H1 (cell line): ENCODE measurements around the gene ABCA2. TPM values are rescaled to one million over a fixed set of nuclear protein-coding genes. Genes with fewer than 3 reads are reported as not detected.

Source experiments
- CTCF ChIA-PET: fragments of 300-600 bp; sonication (Branson Sonifier 250); formaldehyde crosslinking; loops from one replicate; lab custom pipeline; 2021; ENCODE audit not compliant: partially characterized antibody; lab: Charles Lee
- POLR2A ChIA-PET: fragments of 300-600 bp; sonication (Branson Sonifier 250); formaldehyde crosslinking; loops from one replicate; lab custom pipeline; 2021; ENCODE audit warnings: inconsistent platforms; ENCODE audit not compliant: partially characterized antibody; lab: Charles Lee
- DNase-seq, 2 experiments: peaks; one replicate each; pipeline versions ENCODE4 v3.0.0 to v3.0.0-alpha.2; 2010 to 2022; ENCODE audit warnings: low spot score in 2 of 2, low read depth in 1 of 2, mixed read lengths in 1 of 2
- FAIRE-seq: peaks from 2 replicates; lab custom pipeline; 2011; peaks lifted over from hg19 to GRCh38; lab: Jason Lieb, UNC
- H2AFZ ChIP-seq: 2 replicates; pipeline ENCODE4 v1.8.1; 2012; ENCODE audit warnings: low read length, inconsistent platforms
- H2AK5ac ChIP-seq: 2 replicates; pipeline ENCODE4 v1.6.1; 2013; ENCODE audit warnings: low read depth, low read length
- H2BK120ac ChIP-seq: replicated peaks from 2 replicates; pipeline ENCODE3; 2013; ENCODE audit warnings: low read depth, low read length, inconsistent platforms
- H2BK12ac ChIP-seq: 2 replicates; pipeline ENCODE4 v1.6.1; 2013; ENCODE audit warnings: low read depth, low read length
- H2BK15ac ChIP-seq: 2 replicates; pipeline ENCODE4 v1.6.1; 2013; ENCODE audit warnings: low read length
- H2BK20ac ChIP-seq: 2 replicates; pipeline ENCODE4 v1.6.1; 2013; ENCODE audit warnings: low read length
- H2BK5ac ChIP-seq: 2 replicates; pipeline ENCODE4 v1.6.1; 2013; ENCODE audit warnings: low read depth, low read length
- H3K14ac ChIP-seq: 2 replicates; pipeline ENCODE4 v1.6.1; 2013; ENCODE audit warnings: inconsistent platforms; ENCODE audit not compliant: insufficient read length
- H3K18ac ChIP-seq: 2 replicates; pipeline ENCODE4 v1.6.1; 2013; ENCODE audit warnings: low read length; ENCODE audit errors: extremely low read depth
- H3K23ac ChIP-seq: 2 replicates; pipeline ENCODE4 v1.6.1; 2013; ENCODE audit warnings: inconsistent platforms; ENCODE audit not compliant: insufficient read length
- H3K23me2 ChIP-seq: 2 replicates; pipeline ENCODE4 v1.6.1; 2013; ENCODE audit warnings: low read depth, low read length
- H3K27ac ChIP-seq: 2 replicates; pipeline ENCODE4 v1.6.1; 2011; ENCODE audit warnings: low read depth, low read length, inconsistent platforms
- H3K27me3 ChIP-seq, 4 experiments: replicated peaks in 1 of 4; 1 replicate in 1 of 4; 2 replicates in 3 of 4; pipeline versions ENCODE4 v1.6.1 to v1.8.1; 2011 to 2013; ENCODE audit warnings: low read length in 3 of 4, mild to moderate bottlenecking in 3 of 4, inconsistent platforms in 2 of 4, mixed read lengths in 2 of 4, moderate library complexity in 1 of 4; ENCODE audit not compliant: control insufficient read depth in 3 of 4, insufficient read depth in 3 of 4; ENCODE audit errors: extremely low read depth in 1 of 4
- H3K36me3 ChIP-seq, 4 experiments: 2 replicates each; pipeline versions ENCODE4 v1.6.1 to v1.8.1; 2011 to 2013; ENCODE audit warnings: mild to moderate bottlenecking in 4 of 4, low read length in 3 of 4, moderate library complexity in 2 of 4, control low read depth in 1 of 4, inconsistent platforms in 1 of 4; ENCODE audit not compliant: insufficient read depth in 4 of 4, control insufficient read depth in 2 of 4
- H3K4ac ChIP-seq: replicated peaks from 2 replicates; pipeline ENCODE3; 2013; ENCODE audit warnings: low read length, low read depth, mixed read lengths, inconsistent platforms; ENCODE audit not compliant: insufficient read length
- H3K4me1 ChIP-seq, 4 experiments: replicated peaks in 1 of 4; 1 replicate in 1 of 4; 2 replicates in 3 of 4; pipeline versions ENCODE4 v1.6.1 to v1.8.1; 2011 to 2013; ENCODE audit warnings: low read length in 3 of 4, inconsistent platforms in 2 of 4, mixed read lengths in 1 of 4; ENCODE audit not compliant: insufficient read depth in 4 of 4, control insufficient read depth in 3 of 4
- H3K4me2 ChIP-seq, 2 experiments: 2 replicates each; pipeline versions ENCODE4 v1.6.1 to v1.8.1; 2011 to 2013; ENCODE audit warnings: low read depth in 2 of 2, low read length in 2 of 2, control low read depth in 1 of 2, inconsistent platforms in 1 of 2, mild to moderate bottlenecking in 1 of 2; ENCODE audit not compliant: insufficient read depth in 1 of 2
- H3K4me3 ChIP-seq, 4 experiments: fragments of 200-600, 300-600 bp in 1 of 4; sonication (generic), shearing (Covaris generic), sonication (Bioruptor Twin) in 1 of 4; 2 replicates each; pipeline versions ENCODE4 v1.5.1 to v1.8.1; 2011 to 2016; ENCODE audit warnings: low read length in 4 of 4, low read depth in 3 of 4, control low read depth in 2 of 4, inconsistent platforms in 2 of 4, mild to moderate bottlenecking in 2 of 4, mixed read lengths in 1 of 4, moderate library complexity in 1 of 4; ENCODE audit not compliant: insufficient read depth in 2 of 4; ENCODE audit errors: extremely low read depth in 1 of 4
- H3K56ac ChIP-seq: replicated peaks from 2 replicates; pipeline ENCODE3; 2013; ENCODE audit warnings: low read depth, mild to moderate bottlenecking, mixed read lengths, low read length, inconsistent platforms; ENCODE audit not compliant: insufficient read length
- H3K79me1 ChIP-seq: 2 replicates; pipeline ENCODE4 v1.6.1; 2013; ENCODE audit warnings: low read depth, low read length, control low read depth
- H3K79me2 ChIP-seq, 2 experiments: 2 replicates each; pipeline versions ENCODE4 v1.6.1 to v1.8.1; 2012 to 2013; ENCODE audit warnings: low read length in 2 of 2, mild to moderate bottlenecking in 2 of 2, inconsistent platforms in 1 of 2; ENCODE audit not compliant: insufficient read depth in 2 of 2, control insufficient read depth in 1 of 2
- H3K9ac ChIP-seq, 4 experiments: replicated peaks in 1 of 4; 1 replicate in 1 of 4; 2 replicates in 3 of 4; pipeline versions ENCODE4 v1.6.1 to v1.8.1; 2011 to 2013; ENCODE audit warnings: low read depth in 3 of 4, low read length in 3 of 4, control low read depth in 2 of 4, mild to moderate bottlenecking in 2 of 4, moderate library complexity in 2 of 4, inconsistent platforms in 1 of 4; ENCODE audit errors: extremely low read depth in 1 of 4
- H3K9me3 ChIP-seq, 2 experiments: 2 replicates each; pipeline versions ENCODE4 v1.6.1 to v1.8.1; 2012 to 2013; ENCODE audit warnings: mild to moderate bottlenecking in 2 of 2, moderate library complexity in 2 of 2, control low read depth in 1 of 2, inconsistent platforms in 1 of 2, low read depth in 1 of 2, low read length in 1 of 2, mixed read lengths in 1 of 2; ENCODE audit not compliant: insufficient read depth in 2 of 2
- H4K20me1 ChIP-seq, 2 experiments: replicated peaks in 1 of 2; 2 replicates each; pipeline versions ENCODE3 to v1.8.1; 2011 to 2013; ENCODE audit warnings: inconsistent platforms in 2 of 2, low read length in 2 of 2, mild to moderate bottlenecking in 1 of 2; ENCODE audit not compliant: insufficient read depth in 2 of 2, control insufficient read depth in 1 of 2
- H4K5ac ChIP-seq: 2 replicates; pipeline ENCODE4 v1.6.1; 2013; ENCODE audit warnings: low read length, low read depth, mixed read lengths, inconsistent platforms; ENCODE audit not compliant: insufficient read length
- H4K8ac ChIP-seq: 2 replicates; pipeline ENCODE4 v1.8.0; 2013; ENCODE audit warnings: mild to moderate bottlenecking, moderate library complexity, low read length, inconsistent platforms; ENCODE audit not compliant: insufficient read depth; ENCODE audit errors: extremely low read depth
- H4K91ac ChIP-seq: replicated peaks from 2 replicates; pipeline ENCODE3; 2013; ENCODE audit warnings: low read length, mixed read lengths, inconsistent platforms; ENCODE audit not compliant: insufficient read length
- CREB1 ChIP-seq: IDR thresholded peaks from 2 replicates; pipeline ENCODE4 v1.6.1; 2012; ENCODE audit warnings: inconsistent platforms
- CTBP2 ChIP-seq: IDR thresholded peaks from 2 replicates; pipeline ENCODE4 v1.7.0; 2011; ENCODE audit warnings: borderline replicate concordance, mild to moderate bottlenecking, moderate library complexity, mixed read lengths, low read length; ENCODE audit not compliant: insufficient read depth, insufficient read length
- E2F6 ChIP-seq: IDR thresholded peaks from 2 replicates; pipeline ENCODE4 v1.6.1; 2012; ENCODE audit warnings: inconsistent platforms
- EGR1 ChIP-seq: IDR thresholded peaks from 2 replicates; pipeline ENCODE4 v1.6.1; 2011; ENCODE audit warnings: low read depth, low read length, borderline replicate concordance
- FOSL1 ChIP-seq: IDR thresholded peaks from 2 replicates; pipeline ENCODE4 v1.6.1; 2011; ENCODE audit warnings: mild to moderate bottlenecking, low read depth, low read length, moderate library complexity; ENCODE audit not compliant: insufficient read depth
- GABPA ChIP-seq: IDR thresholded peaks from 2 replicates; pipeline ENCODE4 v1.6.1; 2011; ENCODE audit warnings: mild to moderate bottlenecking, low read length, moderate library complexity, borderline replicate concordance; ENCODE audit not compliant: insufficient read depth
- JUND ChIP-seq: IDR thresholded peaks from 2 replicates; pipeline ENCODE4 v1.6.1; 2011; ENCODE audit warnings: mild to moderate bottlenecking, improper control_type of control experiment, low read length
- MAFK ChIP-seq: IDR thresholded peaks from 2 replicates; pipeline ENCODE4 v1.6.1; 2012; ENCODE audit warnings: low read depth, mild to moderate bottlenecking, improper control_type of control experiment, low read length
- SIRT6 ChIP-seq: IDR thresholded peaks from one replicate; pipeline ENCODE4 v1.7.1; 2012; ENCODE audit warnings: low read length, inconsistent platforms
- SIX5 ChIP-seq: IDR thresholded peaks from 2 replicates; pipeline ENCODE4 v1.6.1; 2011; ENCODE audit warnings: mild to moderate bottlenecking, low read depth, low read length
- SP1 ChIP-seq: IDR thresholded peaks from 2 replicates; pipeline ENCODE4 v1.6.1; 2011; ENCODE audit warnings: low read depth, low read length
- SUZ12 ChIP-seq: fragments of 200-600 bp; sonication (generic); IDR thresholded peaks from 2 replicates; pipeline ENCODE4 v1.6.1; 2012; ENCODE audit warnings: mild to moderate bottlenecking, inconsistent platforms, low read length, moderate library complexity, mixed read lengths
- WGBS, 2 experiments: shearing (Covaris generic) in 1 of 2; methylation state at CpG; one replicate each; pipeline versions ENCODE4 v1.1.6 to v1.1.7; 2013 to 2015; ENCODE audit warnings: low lambda C conversion rate in 2 of 2, mixed read lengths in 2 of 2, inconsistent platforms in 1 of 2, low coverage in 1 of 2, missing lambda C conversion rate in 1 of 2; ENCODE audit not compliant: insufficient replicate concordance in 2 of 2, insufficient coverage in 1 of 2, insufficient read length in 1 of 2; ENCODE audit errors: extremely low coverage in 1 of 2, missing lambda C conversion rate in 1 of 2; 5-methylcytosine and 5-hydroxymethylcytosine counted together
- polyA plus RNA-seq, 7 experiments: library from polyadenylated mRNA; depleted of rRNA in 3 of 7; stranded (reverse) in 5 of 7; unstranded in 2 of 7; fragments of >200 nt in 5 of 7; fragments of 200-250 nt in 2 of 7; gene quantifications; 1 replicate in 5 of 7; 2 replicates in 1 of 7; 4 replicates in 1 of 7; pipeline versions ENCODE4 v1.2.1 to v1.2.3, GENCODE V29; 2011 to 2013; ENCODE audit warnings: missing spikeins in 2 of 7, mixed read lengths in 2 of 7
- total RNA-seq: library from RNA; stranded (reverse); fragmentation: NEBNext Ultra II Directional; extraction: Animal tissue kit (Norgen Biotek cat#: 25700); gene quantifications from 2 replicates; pipeline ENCODE4 v1.2.1, GENCODE V29; 2021

Gene ABCA2
- total and polyA plus RNA-seq, 2 of the 8 experiments (the other 6 are each of a cell fraction or from before 2014, with no cell fraction given): 12.5 to 14.3 TPM

- no peak overlapping the region; the same call in 1 of the 2 replicates for H2AK5ac ChIP-seq
- no peak overlapping the region for H2BK120ac ChIP-seq
- H3K27ac ChIP-seq: no peak overlapping the region
- H3K79me2 ChIP-seq: no peaks in the 10 kb centered on the region
- H3K4me2 ChIP-seq: no peak overlapping the region
- no peak overlapping the region for H4K5ac ChIP-seq
- no peak overlapping the region for H3K4ac ChIP-seq
- ChIA-PET CTCF (interaction anchor here (0.6 to 5.6 kb wide), 37 partner anchors 10 to 209 kb away, joined by 3 to 45 read pairs (median 4); partner anchors contain the start of genes ABCA2, CLIC3, LCN12 and PAXX), POLR2A (interaction anchor here (0.6 to 2.8 kb wide), 5 partner anchors 9 to 462 kb away, joined by 3 to 10 read pairs (median 3); partner anchors contain the start of gene CLIC3)
- no peak overlapping the region for H2BK20ac ChIP-seq
- no peak overlapping the region for H3K23ac ChIP-seq
- peak overlapping the region; percentile 3; the same call in 1 of the 2 replicates for H2BK15ac ChIP-seq
- H3K9ac ChIP-seq: no peak overlapping the region
- FAIRE-seq (no peak), DNase-seq (no peak)
- H2AFZ ChIP-seq: no peak overlapping the region
- H3K56ac ChIP-seq: no peak overlapping the region
- peak overlapping the region; percentile 40 for H4K91ac ChIP-seq
- H3K9me3 ChIP-seq: no peaks in the 10 kb centered on the region
- H3K36me3 ChIP-seq: no peaks in the 10 kb centered on the region
- peaks cover 0 to 5% (median 2%) of the 10 kb centered on the region in 4 experiments; a peak in 2 of 7 replicates for H3K27me3 ChIP-seq
- H3K14ac ChIP-seq: no peak overlapping the region
- H3K18ac ChIP-seq: peak overlapping the region; percentile 32; the same call in 1 of the 2 replicates
- 81% methylated on average over 13 of the region's 15 CpGs; no CpG with 5 or more reads in 1 of the 2 experiments for WGBS, 2 experiments
- no peak overlapping the region for H4K8ac ChIP-seq
- H3K4me1 ChIP-seq: peaks cover 0 to 12% (median 5%) of the 10 kb centered on the region in 4 experiments; a peak in 5 of 7 replicates
- H3K4me3 ChIP-seq: no peak overlapping the region
- no peak overlapping the region for H2BK5ac ChIP-seq
- H3K79me1 ChIP-seq: no peaks in the 10 kb centered on the region
- peaks cover 8% of the 10 kb centered on the region; the same call in 1 of the 2 replicates for H3K23me2 ChIP-seq
- peaks cover 0 to 2% of the 10 kb centered on the region in 2 experiments for H4K20me1 ChIP-seq
- peak overlapping the region; percentile 60; the same call in 1 of the 2 replicates for H2BK12ac ChIP-seq
- TF ChIP-seq MAFK (no peak), FOSL1 (no peak), JUND (no peak), SIX5 (no peak), EGR1 (no peak), SUZ12 (no peak), E2F6 (no peak), SIRT6 (no peak), CREB1 (no peak), GABPA (no peak), SP1 (no peak), CTBP2 (no peak)
Measured at GRCh38 chr9:136974817-136975535, 53.1 kb downstream of the ABCA2 start.
